CD4-positive, alpha-beta T cell treated with Interleukin-10 for 1 hour (primary cell): ENCODE data around the gene STAP2.
A peak's percentile ranks its signal among the peaks of the same experiment; 100 is the strongest.

Experiments
- DNase-seq: peaks from one replicate; pipeline ENCODE4 v3.0.0-alpha.2; 2020

Gene STAP2

DNA sequence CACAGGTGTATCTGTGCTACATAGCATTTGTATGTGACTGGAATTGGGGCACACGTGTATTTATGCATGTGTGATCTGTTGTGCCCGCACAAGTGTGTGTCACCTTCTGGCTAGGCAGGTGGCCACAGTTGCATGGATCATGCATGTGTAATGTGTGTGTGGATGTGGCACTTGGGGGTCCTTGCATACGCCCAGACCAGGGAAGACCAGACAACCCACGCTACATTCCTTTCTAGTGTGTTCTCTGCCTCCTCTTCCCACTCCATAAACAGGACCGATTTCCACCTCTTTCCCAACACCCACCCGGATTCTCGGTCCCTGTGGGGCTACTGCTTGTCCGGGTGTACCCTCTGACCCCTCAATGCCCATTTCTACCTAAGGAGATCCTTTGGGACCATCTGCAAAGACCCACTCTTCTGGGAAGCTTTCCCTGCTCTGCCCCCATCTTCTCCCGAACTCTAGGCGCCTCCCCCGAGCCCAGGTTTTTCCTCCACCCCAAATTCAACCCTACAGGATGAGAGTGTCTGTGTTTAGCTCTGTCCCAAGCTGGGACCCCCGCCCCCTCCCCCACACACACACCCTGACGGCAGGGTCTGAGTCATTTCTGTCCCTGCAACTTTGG lies 12.3 kb downstream of the STAP2 start:
- DNase-seq: no peak

DNA sequence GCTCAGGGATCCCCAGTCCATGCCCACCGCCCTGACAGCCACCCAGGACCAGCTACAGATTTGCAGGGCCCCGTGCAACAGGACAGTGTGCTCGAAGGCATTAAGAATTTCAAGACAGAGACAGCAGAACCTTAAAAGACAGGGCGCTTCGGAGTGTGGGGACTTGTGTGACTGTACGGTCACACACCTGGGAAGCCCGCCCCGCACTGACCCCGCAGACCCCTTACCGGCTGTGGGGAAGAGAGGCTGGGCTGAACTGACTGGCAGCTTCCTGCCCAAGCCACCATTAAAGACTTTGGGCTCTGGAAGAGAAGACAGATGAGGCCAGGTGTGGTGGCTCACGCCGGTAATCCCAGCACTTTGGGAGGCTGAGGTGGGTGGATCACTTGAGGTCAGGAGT lies 14.4 kb downstream of the STAP2 start:
- no peak for DNase-seq

DNA sequence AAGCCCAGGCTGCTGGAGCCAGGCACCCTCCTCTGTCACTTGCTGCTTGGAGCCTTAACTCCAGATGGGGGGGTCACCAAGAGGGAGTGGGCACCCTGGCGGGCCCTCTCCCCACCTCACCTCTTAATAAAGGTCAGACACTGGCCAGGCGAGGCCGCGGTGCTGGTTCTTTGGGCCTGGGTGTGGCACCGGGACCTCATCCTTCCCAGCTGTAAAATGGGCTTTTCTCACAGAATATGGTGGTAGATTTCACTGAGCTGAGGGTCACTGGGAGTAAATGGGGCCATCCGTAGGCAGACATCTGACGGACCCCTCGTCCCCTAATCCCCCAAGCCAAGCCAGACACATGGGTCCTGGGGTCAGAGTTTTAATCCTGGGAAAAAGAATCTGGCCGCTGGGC lies 14.9 kb downstream of the STAP2 start:
- no peak for DNase-seq

DNA sequence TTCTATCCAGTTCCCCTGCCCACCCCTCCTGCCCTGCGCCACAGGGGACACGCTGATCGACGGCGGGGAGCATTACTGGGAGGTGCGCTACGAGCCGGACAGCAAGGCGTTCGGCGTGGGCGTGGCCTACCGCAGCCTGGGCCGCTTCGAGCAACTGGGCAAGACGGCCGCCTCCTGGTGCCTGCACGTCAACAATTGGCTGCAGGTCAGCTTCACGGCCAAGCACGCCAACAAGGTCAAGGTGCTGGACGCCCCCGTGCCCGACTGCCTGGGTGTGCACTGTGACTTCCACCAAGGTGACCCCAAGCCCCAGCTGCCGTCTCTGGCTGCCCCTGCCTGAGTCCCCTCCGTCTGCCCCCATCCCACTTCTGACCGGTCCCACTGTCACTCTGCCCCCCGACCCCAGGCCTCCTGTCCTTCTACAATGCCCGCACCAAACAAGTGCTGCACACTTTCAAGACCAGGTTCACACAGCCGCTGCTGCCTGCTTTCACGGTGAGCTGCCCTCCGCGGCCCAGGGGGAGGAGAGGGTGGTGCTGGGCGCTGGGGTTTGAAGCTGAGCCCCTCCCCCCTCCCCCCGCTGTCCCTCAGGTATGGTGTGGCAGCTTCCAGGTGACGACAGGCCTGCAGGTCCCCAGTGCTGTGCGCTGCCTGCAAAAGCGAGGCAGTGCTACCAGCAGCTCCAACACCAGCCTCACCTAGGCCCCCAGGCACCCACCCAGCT lies 15.5 kb downstream of the STAP2 start:
- DNase-seq: no peak

DNA sequence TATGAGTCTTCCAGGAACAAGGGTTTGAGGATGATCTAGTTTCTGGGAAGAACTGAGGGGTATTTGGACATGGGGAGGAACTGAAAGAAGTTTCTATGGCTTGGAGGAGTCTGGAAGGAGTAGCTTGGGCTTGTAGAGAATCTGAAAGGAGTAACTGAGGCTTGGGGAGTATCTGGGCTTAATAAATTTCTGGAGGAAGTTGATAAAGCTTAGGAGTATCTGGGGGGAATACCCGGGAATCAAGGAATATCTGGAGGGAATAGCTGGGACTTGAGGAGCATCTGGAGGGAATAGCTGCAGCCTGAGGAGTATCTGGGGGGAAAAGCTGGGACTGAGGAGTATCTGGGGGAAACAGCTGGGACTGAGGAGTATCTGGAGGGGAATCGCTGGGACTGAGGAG lies 18.2 kb downstream of the STAP2 start:
- no peak for DNase-seq

DNA sequence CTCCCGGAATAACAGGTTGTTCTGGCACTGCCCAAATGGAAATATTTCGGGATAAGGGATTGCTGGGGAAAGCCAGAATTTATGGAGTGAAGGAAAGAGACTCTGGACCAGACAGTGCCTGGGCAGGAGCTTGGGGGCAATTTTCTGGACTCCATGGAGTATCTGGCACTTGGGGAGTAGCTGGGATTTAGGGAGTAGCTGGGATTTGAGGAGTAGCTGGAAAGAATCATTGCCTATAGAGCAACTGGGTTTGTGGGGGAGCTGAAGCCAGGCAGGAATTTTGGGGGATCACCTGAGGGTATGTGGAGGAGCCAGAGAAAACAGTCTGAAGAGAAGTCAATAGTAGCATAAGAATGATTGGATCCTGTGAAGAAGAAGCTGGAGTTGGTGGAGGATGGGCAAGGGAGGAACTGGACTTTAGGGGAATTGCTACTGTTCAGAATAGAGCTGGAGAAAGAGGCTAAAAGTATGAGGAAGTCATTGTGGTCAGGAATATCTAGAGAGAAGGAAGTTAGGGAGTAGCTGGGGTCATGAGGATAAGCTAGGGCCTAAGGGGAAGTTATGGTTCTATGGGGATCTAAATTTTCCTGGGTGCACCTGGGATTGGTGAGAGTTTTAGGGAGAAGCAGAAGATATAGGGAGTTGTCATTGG lies 19.4 kb downstream of the STAP2 start:
- DNase-seq: no peak

DNA sequence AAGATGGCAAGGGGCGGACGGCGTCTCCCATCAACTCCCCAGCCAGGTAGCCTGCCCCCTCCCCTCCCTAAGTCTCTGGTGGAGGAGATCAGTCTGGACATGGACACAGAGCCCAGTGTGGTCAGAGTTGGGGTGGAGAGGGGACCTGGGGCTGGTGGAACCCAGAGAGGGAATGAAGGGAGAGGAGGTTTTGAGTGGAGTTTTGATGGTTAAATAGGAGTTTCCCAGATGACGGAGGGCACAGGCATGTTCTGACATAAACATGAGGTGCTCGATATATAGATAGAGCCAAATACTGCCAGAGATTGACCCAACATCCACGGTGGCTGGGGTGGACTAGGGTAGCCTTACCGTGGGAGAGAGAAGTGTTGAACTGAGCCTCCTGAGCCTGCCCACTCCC lies 20.2 kb downstream of the STAP2 start:
- no peak for DNase-seq

DNA sequence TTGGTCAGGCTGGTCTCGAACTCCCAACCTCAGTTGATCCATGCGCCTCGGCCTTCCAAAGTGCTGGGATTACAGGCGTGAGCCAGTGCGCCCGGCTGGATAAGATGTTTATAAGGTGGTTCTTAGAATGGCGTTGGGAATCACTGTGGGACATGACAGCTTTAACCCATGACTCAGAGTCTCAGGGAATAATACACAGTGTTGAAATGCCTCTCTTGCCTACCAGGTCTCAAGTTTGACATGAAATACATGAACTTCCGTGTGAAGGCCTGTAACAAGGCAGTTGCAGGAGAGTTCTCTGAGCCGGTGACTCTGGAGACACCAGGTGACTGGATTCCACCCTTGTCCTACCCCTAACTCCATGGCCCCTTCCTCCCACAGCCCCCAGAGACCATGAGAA lies 21.7 kb downstream of the STAP2 start:
- no peak for DNase-seq

DNA sequence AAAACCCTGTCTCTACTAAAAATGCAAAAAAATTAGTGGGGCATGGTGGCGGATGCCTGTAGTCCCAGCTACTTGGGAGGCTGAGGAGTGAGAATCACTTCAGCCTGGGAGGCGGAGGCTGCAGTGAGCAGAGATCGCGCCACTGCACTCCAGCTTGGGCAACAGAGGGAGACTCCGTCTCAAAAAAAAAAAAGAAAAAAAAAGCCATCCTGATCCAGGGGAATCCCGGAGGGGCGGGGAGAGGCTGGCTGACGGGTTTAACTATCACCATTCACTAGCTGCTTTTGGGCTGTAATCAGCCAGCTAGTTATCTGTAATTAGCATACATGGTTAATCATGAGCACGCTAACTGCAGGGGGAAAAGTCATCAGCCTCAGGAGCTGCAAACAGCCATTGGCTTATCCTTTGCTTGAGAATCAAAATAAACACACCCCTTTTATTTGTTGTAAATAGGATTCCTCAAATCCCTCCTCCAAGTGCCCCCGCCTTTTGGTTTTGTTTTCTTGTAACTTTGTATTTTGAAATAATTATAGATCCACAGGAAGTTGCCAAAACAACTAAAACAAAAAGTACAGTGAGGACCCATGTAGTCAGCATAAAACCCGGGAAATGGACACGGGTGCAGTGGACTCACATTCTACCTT lies 24.7 kb downstream of the STAP2 start:
- no peak for DNase-seq

DNA sequence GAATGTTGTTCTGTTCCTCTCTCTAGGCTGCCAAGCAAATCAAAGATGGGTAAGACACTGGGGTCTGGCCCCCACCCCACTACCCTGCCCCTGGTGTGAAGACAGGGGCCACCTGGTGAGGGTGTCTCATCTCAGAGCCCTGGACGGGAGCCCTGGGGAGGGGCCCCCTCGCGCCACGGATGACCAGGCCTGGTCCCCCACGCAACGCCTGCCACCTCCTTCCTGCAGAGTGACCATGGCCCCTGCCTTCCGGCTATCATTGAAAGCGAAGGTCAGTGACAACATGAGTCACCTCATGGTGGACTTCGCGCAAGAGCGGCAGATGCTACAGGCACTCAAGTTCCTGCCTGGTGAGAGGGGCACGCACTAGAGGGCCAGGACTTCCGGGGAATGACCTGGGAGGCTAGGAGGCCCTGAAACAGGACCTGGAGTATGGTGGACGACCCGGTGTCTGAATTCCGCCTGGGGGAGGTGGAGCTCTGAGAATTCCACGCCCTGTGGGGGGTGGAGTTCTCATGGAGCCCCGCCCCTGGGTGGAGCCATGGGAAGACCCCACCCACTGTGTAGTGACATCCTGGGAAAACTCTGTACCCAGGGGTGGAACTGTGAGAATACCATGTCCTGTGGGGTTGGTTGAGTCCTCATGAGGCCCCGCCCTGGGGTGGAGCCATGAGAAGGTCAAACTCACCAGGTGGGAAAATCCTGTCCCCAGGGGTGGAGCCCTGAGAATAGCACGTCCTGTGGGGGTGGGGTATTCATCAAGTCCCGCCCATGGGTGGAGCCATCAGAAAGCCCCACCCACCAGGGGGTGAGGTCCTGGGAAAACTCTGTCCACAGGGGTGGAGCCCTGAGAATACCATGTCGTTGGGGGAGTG lies 28.1 kb downstream of the STAP2 start:
- DNase-seq: no peak

DNA sequence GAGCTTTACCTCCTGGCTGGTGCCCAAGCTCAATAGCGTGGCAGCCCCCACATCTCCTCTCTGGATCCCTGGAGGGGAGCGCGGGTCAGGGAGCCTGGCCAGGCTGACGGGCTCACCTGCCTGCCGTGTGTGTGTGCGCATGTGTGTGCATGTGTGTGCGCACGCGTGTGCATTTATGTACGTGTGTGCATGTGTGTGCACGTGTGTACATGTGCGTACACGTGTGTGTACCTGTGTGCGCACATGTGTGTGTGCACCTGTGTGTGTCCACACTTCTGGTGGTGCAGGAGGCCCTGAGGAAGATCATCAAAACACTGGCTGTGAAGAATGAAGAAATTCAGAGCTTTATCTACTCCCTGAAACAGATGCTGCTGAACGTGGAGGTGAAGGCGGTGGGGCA lies 33.0 kb downstream of the STAP2 start:
- DNase-seq: no peak

DNA sequence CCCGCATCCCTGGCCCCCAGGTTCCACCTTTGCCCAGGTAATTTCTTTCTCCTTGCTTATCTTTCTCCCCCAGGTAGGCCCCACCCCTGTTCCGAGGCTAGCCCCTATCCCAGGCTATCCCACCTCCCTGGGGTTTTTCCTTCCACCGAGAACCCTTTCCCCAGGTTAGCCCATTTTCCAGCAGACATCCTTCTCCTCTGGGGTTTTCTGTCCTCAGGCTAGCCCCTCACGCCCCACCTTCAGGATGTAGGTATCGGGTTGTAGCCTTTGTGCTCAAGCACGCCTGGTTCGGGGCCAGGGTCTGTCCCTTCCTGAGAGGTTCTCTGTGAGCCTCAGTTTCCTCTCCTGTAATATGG lies 33.4 kb downstream of the STAP2 start:
- no peak for DNase-seq

DNA sequence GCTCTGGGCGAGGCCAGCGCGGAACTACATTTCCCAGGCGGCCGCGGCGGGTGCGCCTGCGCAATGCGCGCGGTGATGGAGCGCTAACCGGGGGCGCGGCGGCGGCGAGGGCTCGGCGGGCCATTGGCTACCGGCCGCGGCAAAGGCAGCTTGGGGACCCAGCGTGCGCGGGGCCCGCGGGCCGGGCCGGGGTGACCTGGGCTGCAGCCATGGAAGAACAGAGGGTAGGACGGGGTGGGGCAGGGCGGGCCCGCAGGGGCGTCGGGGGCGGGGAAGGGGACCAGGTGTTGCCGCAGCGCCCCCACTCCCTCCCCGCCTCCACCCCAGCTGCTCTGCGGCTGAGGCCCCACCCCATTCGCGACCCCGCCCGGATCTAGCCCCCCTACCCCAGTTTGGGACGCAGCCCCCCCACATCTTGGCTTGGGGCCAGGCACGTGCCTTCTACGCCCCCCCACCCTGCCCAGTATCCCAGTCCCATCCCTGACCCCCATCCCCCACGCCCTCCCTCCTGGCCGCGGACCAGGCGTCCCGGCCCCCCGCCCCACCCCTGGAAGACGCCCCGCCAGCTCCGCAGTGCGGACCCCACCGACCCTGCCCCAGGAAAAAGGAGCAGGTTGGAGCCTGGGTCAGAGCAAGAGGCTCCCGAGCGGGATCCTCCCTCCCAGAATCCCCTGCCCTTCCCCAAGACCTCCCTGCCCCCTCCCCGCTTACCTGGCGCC lies 33.9 kb downstream of the STAP2 start, which contains the start of gene FSD1:
FSD1 (plus strand) TSS at position 61 of the 719 bp plus-strand sequence; CDS start at position 210, 149 bp downstream.
- DNase-seq: peak; percentile 57

DNA sequence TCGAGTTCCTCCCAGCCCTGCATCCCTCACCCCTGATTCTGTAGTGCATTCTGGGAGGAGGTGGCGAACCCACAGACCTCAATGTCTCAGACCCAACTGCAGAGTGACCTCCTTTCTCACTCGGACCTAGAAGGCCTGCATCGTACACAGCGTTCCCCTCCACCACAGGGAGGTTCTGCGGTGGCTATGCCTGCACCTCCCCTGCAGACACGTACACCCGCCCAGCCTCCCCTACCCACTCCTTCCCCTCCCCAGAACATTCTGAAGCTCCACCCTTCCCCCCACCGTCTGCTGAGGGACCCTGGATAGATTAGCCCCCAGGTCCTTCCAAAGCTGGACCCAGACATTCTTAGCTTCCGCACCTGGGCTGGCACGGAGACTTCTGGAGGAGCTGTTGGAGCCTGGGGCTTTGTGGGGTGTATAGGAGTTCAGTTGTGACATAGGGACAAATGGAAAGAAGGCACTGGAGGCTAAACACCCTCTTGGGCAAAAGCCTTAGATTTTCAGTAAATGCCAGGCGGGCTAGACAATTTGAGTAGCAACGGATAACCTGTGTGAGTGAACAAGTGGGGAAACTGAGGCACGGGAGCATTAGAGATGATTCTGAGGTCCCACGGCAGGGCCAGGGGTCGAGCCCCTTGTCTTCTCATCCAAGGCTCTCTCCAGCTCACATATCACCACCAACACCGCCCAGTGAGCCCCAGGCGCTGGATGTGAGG lies 34.6 kb downstream of the STAP2 start:
- DNase-seq: peak; percentile 7

DNA sequence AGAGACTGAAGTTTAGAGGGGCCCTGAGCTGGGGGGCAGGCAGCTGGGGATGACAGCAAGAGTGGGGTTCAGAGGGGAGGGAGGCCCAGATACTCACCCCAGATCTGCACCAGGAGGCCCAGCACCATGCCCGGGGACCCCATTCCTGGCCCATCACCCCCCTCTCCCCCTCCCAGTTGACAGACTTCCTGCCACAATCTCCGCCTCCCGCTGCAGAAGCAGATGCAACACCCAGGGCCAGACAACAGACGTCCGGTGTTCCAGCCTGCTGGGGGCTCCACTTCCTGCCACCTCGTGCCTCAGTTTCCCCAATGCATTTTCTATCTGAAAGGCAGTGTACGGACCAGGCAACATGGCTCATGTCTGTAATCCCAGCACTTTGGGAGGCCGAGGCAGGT lies 36.4 kb downstream of the STAP2 start, which contains the start of gene TMIGD2:
TMIGD2 (minus strand) TSS at position 147 of the 398 bp plus-strand sequence; CDS start at position 143, 4 bp downstream.
- DNase-seq: no peak

DNA sequence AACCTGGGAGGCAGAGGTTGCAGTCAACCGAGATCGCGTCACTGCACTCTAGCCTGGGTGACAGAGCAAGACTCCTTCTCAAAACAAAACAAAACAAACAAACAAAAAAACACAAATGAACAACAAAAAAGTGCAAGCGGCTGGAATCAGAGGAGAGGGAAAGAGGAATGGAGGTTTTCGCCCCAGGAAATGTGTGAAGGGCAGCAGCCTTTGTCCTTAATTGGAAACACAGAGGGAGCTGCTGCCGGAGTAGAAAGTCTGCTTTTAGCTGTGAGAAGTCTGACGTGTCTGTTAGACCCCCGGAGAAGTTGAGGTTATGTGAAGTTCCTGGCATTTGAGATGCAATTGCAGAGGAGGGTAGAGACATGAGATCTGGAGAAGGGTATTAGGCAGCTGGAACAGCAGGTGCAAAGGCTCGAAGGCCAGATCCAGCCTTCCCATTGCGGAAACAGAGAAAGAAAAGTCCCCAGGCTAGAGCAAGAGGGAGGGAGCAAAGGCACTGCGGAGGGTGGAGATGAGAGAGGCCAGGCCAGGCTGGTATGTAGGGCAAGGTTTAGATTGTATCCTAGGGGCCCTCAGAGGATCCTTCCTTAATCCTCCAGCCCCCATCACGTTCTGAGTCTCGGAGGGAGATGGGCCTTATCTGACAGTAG lies 36.9 kb downstream of the STAP2 start:
- no peak for DNase-seq

DNA sequence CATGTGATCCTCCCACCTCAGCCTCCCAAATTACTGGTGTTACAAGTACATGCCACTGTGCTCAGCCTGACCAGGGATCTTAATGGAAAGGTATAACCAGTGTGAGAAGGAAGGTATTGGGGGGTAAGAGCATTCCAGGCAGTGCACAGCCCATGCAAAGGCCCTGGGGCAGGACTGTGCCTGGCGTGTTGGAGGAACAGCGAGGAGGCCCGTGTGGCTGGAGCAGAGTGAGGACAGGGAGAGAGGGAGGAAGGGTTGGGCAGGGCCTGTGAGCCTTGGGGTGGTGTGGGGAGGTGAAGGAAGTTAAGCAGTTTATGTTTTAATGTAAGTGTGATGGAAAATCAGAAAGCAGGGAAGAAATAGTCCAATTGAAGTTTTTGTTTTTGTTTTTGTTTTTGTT lies 38.0 kb downstream of the STAP2 start:
- no peak for DNase-seq

DNA sequence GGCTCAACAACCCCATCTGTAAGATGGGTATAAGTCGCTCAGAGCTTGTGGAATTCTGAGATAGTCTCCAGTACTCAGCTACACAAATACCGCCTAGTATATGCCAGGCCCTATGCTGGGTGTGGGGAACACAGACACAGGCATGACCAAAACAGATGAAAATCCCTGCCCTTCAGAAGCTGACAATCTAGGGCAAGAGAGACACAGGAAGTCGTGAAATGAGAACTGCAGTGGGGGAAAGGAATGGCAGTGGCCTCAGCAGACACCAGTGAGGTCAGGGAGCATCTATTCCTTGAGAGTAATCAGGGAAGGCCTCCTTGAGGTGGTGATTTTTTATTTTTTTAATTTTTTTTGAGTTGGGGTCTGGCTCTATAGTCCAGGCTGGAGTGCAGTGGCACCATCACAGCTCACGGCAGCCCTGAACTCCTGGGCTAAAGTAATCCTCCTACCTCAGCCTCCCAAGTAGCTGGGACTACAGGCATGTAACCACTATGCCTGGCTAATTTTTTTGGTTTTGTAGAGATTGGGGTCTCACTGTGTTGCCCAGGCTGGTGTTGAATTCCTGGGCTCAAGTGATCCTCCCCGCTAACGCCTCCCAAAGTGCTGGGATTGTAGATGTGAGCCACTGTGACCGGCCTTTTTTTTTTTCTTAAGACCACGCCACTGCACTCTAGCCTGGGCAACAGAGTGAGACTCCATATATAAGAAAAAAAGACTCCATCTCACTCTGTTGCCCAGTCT lies 39.6 kb downstream of the STAP2 start:
- DNase-seq: no peak

DNA sequence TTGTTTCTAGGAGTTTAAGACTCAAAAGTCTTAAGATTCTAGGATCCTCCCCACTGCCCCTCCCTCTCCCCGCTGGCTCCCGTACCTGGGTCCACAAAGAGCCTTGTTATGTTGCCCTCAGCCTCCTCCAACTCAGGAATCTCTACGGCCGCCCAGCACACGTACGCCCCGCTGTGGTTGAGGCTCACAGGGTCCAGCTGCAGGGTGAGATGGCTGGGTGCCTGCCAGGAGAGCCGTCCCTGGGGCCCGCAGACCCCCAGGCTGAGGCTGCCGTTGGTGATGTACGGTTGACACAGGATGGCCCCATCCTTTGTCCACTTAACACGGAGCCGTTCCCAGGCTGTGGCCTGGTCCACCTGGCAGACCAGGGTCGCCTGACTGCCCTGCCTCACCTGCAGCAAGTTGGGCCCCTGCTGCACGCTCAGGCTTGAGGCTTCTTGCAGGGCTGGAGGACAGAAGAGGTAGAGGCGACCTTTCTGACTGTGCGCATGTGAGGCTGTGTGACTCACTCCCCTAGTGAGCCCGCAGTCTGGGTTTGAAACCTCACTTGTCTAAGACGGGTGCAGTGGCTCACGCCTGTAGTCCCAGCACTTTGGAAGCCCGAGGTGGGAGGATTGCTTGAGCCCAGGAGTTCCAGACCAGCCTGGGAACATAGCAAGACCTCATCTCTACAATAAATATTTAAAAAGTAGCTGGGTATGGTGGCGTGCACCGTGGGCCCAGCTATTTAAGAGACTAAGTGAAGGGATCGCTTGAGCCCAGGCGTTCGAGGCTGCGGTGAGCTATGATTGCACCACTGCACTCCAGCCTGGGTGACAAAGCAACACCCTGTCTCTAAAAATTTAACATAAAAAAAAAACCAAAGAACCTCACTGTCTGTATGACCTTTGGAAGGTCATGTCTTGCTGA lies 40.5 kb downstream of the STAP2 start:
- DNase-seq: no peak
